RWPE1 (cell line): ENCODE data around the gene SERPINA6.
A peak's percentile ranks its signal among the peaks of the same experiment; 100 is the strongest.

Source experiments
- CTCF ChIA-PET: fragments of 350-600 bp; sonication (Branson Sonifier 250); formaldehyde crosslinking; extraction: SDS; loops from one replicate; lab custom pipeline; 2021; lab: Yijun Ruan, JAX
- POLR2A ChIA-PET: fragments of 400-600 bp; formaldehyde crosslinking; extraction: SDS; loops from one replicate; lab custom pipeline; 2020; ENCODE audit warnings: antibody characterized with exemption; ENCODE audit not compliant: low non-redundant PET; lab: Yijun Ruan, JAX
- DNase-seq: peaks from one replicate; pipeline ENCODE4 v3.0.0; 2012; ENCODE audit warnings: low spot score
- H3K27ac ChIP-seq: fragments of 450-650 bp; 2 replicates; pipeline ENCODE4 v1.5.1; 2017
- TF ChIP-seq, protein P1 (sequence below): fragments of 450-650 bp; conservative IDR thresholded peaks from 2 replicates; pipeline ENCODE4 v1.5.1; 2017; ENCODE audit warnings: low read depth, mild to moderate bottlenecking

The SERPINA6 gene

DNA sequence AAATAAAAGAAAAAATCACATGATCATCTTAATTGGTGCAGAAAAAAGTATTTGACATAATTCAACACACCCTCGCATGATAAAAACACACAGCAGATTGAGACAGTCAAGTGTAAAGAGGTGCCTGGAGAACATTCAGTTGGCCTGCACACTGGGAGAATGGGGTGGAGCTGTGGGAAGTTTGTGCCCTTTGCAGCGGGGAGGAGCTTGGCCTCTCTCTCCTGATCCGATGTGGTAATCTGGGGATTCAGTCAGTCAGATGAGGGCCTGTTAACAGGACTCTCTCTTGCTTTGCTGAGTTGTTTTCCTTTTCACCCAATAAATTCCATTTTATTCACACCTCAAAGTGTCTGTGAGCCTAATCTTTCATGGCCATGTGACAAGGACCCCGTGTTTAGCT, 5.9 kb downstream of the SERPINA6 start:
- DNase-seq = no peak
- CTCF ChIA-PET = no interaction called here
- H3K27ac ChIP-seq = no peak overlapping the region
- POLR2A ChIA-PET = no interaction called here
- TF ChIP-seq, protein P1, sequence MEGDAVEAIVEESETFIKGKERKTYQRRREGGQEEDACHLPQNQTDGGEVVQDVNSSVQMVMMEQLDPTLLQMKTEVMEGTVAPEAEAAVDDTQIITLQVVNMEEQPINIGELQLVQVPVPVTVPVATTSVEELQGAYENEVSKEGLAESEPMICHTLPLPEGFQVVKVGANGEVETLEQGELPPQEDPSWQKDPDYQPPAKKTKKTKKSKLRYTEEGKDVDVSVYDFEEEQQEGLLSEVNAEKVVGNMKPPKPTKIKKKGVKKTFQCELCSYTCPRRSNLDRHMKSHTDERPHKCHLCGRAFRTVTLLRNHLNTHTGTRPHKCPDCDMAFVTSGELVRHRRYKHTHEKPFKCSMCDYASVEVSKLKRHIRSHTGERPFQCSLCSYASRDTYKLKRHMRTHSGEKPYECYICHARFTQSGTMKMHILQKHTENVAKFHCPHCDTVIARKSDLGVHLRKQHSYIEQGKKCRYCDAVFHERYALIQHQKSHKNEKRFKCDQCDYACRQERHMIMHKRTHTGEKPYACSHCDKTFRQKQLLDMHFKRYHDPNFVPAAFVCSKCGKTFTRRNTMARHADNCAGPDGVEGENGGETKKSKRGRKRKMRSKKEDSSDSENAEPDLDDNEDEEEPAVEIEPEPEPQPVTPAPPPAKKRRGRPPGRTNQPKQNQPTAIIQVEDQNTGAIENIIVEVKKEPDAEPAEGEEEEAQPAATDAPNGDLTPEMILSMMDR = no peak

DNA sequence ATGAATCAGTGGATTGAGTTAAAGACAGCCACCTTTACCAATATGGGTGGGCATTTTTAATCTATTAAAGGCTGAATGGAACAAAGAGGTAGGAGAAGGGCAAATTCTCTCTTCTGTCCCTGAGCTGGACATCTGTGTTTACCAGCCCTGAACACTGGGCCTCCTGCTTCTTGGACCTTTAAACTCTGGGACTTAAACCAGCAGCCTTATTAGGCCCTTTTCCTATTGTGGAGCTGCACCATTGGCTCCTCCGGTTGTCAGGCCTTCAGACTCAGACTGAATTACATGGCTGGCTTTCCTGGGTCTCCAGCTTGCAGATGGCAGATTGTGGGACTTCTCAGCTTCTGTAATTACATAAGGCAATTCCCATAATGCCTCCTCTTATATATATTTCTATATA, 6.4 kb downstream of the SERPINA6 start:
- POLR2A ChIA-PET = no interaction called here
- TF ChIP-seq, protein P1 = no peak
- DNase-seq = no peak
- CTCF ChIA-PET = no interaction called here
- no peak overlapping the region for H3K27ac ChIP-seq

GRCh38 chr14:94314890-94315289, 8.2 kb downstream of the SERPINA6 start:
- no peak overlapping the region for H3K27ac ChIP-seq
- ChIA-PET POLR2A (no interaction called here), CTCF (no interaction called here)
- DNase-seq = no peak
- TF ChIP-seq, protein P1 = no peak

DNA sequence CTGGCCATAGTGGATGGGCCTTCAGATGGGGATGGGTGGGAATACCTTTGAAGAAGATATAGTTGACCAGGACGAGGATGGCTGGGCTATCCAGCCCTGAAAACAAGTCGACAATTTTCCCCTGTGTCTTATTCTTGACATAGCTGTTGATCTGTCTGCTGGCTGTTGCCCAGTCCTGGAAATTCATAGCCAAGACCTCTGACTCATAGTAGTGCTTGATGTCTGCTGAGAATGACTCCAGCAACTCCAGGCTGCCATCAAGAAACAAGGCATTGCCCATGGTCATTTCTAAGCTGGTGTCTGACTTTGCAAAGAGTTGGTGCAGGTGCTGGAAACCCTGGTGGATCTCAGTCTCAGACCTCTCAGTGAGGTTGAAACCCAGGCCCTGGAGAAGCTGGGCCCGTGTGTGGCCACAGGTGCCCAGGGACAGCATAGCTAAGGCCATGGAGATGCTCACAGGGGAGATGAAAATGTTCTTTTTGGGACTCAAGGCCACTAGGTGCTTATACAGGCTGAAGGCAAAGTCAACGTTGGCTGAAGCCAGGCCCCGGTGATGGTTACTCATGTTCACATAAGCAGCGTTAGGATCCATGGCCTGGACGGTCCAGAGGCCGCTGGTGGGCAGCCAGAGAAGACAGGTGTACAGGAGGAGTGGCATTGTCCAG, 9.0 kb downstream of the SERPINA6 start:
- TF ChIP-seq, protein P1 = no peak
- CTCF ChIA-PET = no interaction called here
- DNase-seq = no peak
- POLR2A ChIA-PET = no interaction called here
- peak overlapping the region; percentile 80 for H3K27ac ChIP-seq

GRCh38 chr14:94312481-94313246, 10.5 kb downstream of the SERPINA6 start:
- H3K27ac ChIP-seq = peak overlapping the region; percentile 80
- CTCF ChIA-PET = interaction anchor here (0.8 kb wide), 1 partner anchor 176 kb away, joined by 3 read pairs; no protein-coding TSS in a partner anchor
- DNase-seq = peak; percentile 41
- POLR2A ChIA-PET = no interaction called here
- TF ChIP-seq, protein P1 = no peak

GRCh38 chr14:94310248-94310647, 12.9 kb downstream of the SERPINA6 start:
- POLR2A ChIA-PET = no interaction called here
- CTCF ChIA-PET = no interaction called here
- H3K27ac ChIP-seq = no peak overlapping the region
- TF ChIP-seq, protein P1 = no peak
- no peak for DNase-seq
